Activated naive CD8-positive, alpha-beta T cell treated with anti-CD3 and anti-CD28 coated beads for 36 hours (primary cell): Measurements from ENCODE around the gene MACC1. TPM values are rescaled to one million over a fixed set of nuclear protein-coding genes. Genes with fewer than 3 reads are reported as not detected.

ENCODE experiments used
- total RNA-seq, 2 experiments: library from RNA; stranded (reverse); gene quantifications; one replicate each; pipeline ENCODE4 v1.2.3, GENCODE V29; 2021

Gene MACC1
- total RNA-seq, 2 experiments from 2014 or later: 0.12 to 0.14 TPM

Other genes starting within 250 kb of the MACC1 start
- not detected for gene ITGB8, start 113.5 kb upstream of the MACC1 start, total RNA-seq